GM10266 (cell line): Measurements from ENCODE around the gene FAM234A.

Experiments
- DNase-seq: peaks from one replicate; pipeline ENCODE4 v3.0.0; 2012; ENCODE audit errors: extremely low spot score
- CTCF ChIP-seq: IDR thresholded peaks from 2 replicates; pipeline ENCODE4 v1.5.1; 2012; ENCODE audit warnings: mild to moderate bottlenecking, low read depth; ENCODE audit not compliant: control insufficient read depth, insufficient read depth; ENCODE audit errors: missing control alignments

The FAM234A gene

GRCh38 chr16:309476-309875 lies 74.9 kb downstream of the FAM234A start:
- TF ChIP-seq CTCF = no peak

GRCh38 chr16:311725-312124 lies 77.1 kb downstream of the FAM234A start:
- TF ChIP-seq CTCF = no peak

More at GRCh38 chr16:309476-309875, 74.9 kb downstream of the FAM234A start:
- no peak for DNase-seq

GRCh38 chr16:314351-314750 lies 79.7 kb downstream of the FAM234A start:
- no peak for TF ChIP-seq CTCF
- no peak for DNase-seq

More at GRCh38 chr16:311725-312124, 77.1 kb downstream of the FAM234A start:
- DNase-seq = no peak

- no peak for DNase-seq
- no peak for TF ChIP-seq CTCF
Measured at GRCh38 chr16:314795-315299, 80.2 kb downstream of the FAM234A start.
